DND-41 (cell line): ENCODE data around the gene STK32B.

Source experiments
- ATAC-seq: fragments of 200-7000 bp; cut with Tn5 transposase; 3 replicates; pipeline ENCODE4 v1.9.1; 2021; ENCODE audit warnings: low read depth; ENCODE audit not compliant: insufficient read depth
- DNase-seq: peaks from one replicate; pipeline ENCODE4 v3.0.0-alpha.2; 2020
- H2AFZ ChIP-seq: 2 replicates; pipeline ENCODE4 v1.6.0; 2012; ENCODE audit warnings: low read depth, low read length
- H3K27ac ChIP-seq: 2 replicates; pipeline ENCODE4 v1.5.1; 2012; ENCODE audit warnings: low read length, inconsistent platforms
- H3K27me3 ChIP-seq: fragments of 200-600 bp; sonication (generic); 2 replicates; pipeline ENCODE4 v1.6.0; 2012; ENCODE audit warnings: low read length, mild to moderate bottlenecking, inconsistent platforms; ENCODE audit not compliant: insufficient read depth, poor library complexity
- H3K36me3 ChIP-seq: 2 replicates; pipeline ENCODE4 v1.5.1; 2012; ENCODE audit warnings: low read length, inconsistent platforms; ENCODE audit not compliant: insufficient read depth
- H3K4me1 ChIP-seq: 2 replicates; pipeline ENCODE4 v1.5.1; 2012; ENCODE audit warnings: mild to moderate bottlenecking, low read length; ENCODE audit not compliant: insufficient read depth
- H3K4me2 ChIP-seq: 2 replicates; pipeline ENCODE4 v1.6.0; 2012; ENCODE audit warnings: mild to moderate bottlenecking, moderate library complexity, low read length, inconsistent platforms; ENCODE audit not compliant: insufficient read depth
- H3K4me3 ChIP-seq, 2 experiments: fragments of 200-600 bp in 1 of 2; shearing (Covaris generic) in 1 of 2; 2 replicates each; pipeline ENCODE4 v1.5.1; 2012 to 2016; ENCODE audit warnings: inconsistent platforms in 2 of 2, low read length in 2 of 2, mild to moderate bottlenecking in 2 of 2, low read depth in 1 of 2, moderate library complexity in 1 of 2
- H3K79me2 ChIP-seq: 2 replicates; pipeline ENCODE4 v1.6.0; 2012; ENCODE audit warnings: low read length, inconsistent platforms; ENCODE audit not compliant: insufficient read depth
- H3K9ac ChIP-seq: 2 replicates; pipeline ENCODE4 v1.6.0; 2012; ENCODE audit warnings: low read depth, mild to moderate bottlenecking, inconsistent platforms, low read length, moderate library complexity
- H3K9me3 ChIP-seq: 2 replicates; pipeline ENCODE4 v1.5.1; 2012; ENCODE audit warnings: low read length, moderate library complexity, mild to moderate bottlenecking, inconsistent platforms; ENCODE audit not compliant: insufficient read depth, severe bottlenecking
- H4K20me1 ChIP-seq: 2 replicates; pipeline ENCODE4 v1.6.0; 2012; ENCODE audit warnings: low read length; ENCODE audit not compliant: insufficient read depth
- CTCF ChIP-seq: IDR thresholded peaks from 2 replicates; pipeline ENCODE4 v1.5.1; 2012; ENCODE audit warnings: borderline replicate concordance, low read length, moderate library complexity, mild to moderate bottlenecking; ENCODE audit not compliant: poor library complexity, severe bottlenecking; ENCODE audit errors: extremely low read depth
- EZH2 ChIP-seq: IDR thresholded peaks from 3 replicates; pipeline ENCODE4 v1.6.1; 2012; ENCODE audit warnings: borderline replicate concordance, low read depth, mild to moderate bottlenecking, moderate library complexity, low read length, inconsistent platforms; ENCODE audit not compliant: severe bottlenecking

Gene STK32B

GRCh38 chr4:5143306-5143861, 92.1 kb downstream of the STK32B start:
- H3K79me2 ChIP-seq: no peaks in the 10 kb centered on the region
- TF ChIP-seq EZH2: no peak
- TF ChIP-seq CTCF: no peak
- peaks cover 9% of the 10 kb centered on the region; the same call in 1 of the 2 replicates for H3K36me3 ChIP-seq
- H2AFZ ChIP-seq: no peak overlapping the region
- H3K27me3 ChIP-seq: no peaks in the 10 kb centered on the region
- no peak overlapping the region for H3K9ac ChIP-seq
- H3K4me2 ChIP-seq: no peak overlapping the region
- ATAC-seq: no peak
- no peak overlapping the region for H3K4me3 ChIP-seq
- DNase-seq: no peak
- no peaks in the 10 kb centered on the region for H3K4me1 ChIP-seq
- peaks cover 3% of the 10 kb centered on the region for H3K9me3 ChIP-seq
- H3K27ac ChIP-seq: no peak overlapping the region
- H4K20me1 ChIP-seq: no peaks in the 10 kb centered on the region

DNA sequence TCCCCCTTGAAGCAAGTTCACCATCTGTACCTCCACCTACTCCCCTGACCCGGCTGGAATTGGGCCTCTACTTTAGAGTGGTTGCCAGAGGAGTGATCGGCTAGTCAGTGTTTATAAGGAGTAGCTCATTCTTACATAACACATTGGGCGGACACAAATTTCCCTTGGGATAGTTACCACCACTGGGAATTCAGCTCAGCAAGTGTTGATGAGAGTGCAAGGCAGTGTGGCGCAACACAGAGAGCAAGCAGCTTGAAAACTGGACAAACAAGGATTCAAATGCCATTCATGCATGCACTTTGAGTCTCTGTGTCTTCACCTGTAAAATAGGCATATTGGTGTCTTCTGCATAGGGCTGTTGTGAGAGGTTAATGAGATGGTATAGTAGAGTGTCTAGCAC, 92.7 kb downstream of the STK32B start:
- Histone ChIP-seq H3K27me3 (no peaks in the 10 kb centered on the region), H3K27ac (no peak overlapping the region), H3K79me2 (no peaks in the 10 kb centered on the region), H4K20me1 (no peaks in the 10 kb centered on the region), H3K36me3 (peaks cover 9% of the 10 kb centered on the region; the same call in 1 of the 2 replicates), H3K9me3 (peaks cover 3% of the 10 kb centered on the region), H3K4me1 (no peaks in the 10 kb centered on the region), H3K4me2 (no peak overlapping the region), H3K4me3 (no peak overlapping the region), H3K9ac (no peak overlapping the region), H2AFZ (no peak overlapping the region)
- TF ChIP-seq CTCF (no peak), EZH2 (no peak)
- DNase-seq: no peak
- ATAC-seq: no peak

- Histone ChIP-seq H3K4me1 (no peaks in the 10 kb centered on the region), H2AFZ (no peak overlapping the region), H3K9ac (no peak overlapping the region), H3K4me3 (no peak overlapping the region), H3K79me2 (no peaks in the 10 kb centered on the region), H3K27me3 (no peaks in the 10 kb centered on the region), H3K4me2 (no peak overlapping the region), H3K36me3 (peaks cover 9% of the 10 kb centered on the region; the same call in 1 of the 2 replicates), H3K9me3 (peaks cover 3% of the 10 kb centered on the region), H3K27ac (no peak overlapping the region), H4K20me1 (no peaks in the 10 kb centered on the region)
- DNase-seq (no peak), ATAC-seq (no peak)
- TF ChIP-seq EZH2: no peak
- TF ChIP-seq CTCF: no peak
These were observed 93.1 kb downstream of the STK32B start for GRCh38 chr4:5144384-5144783.

DNA sequence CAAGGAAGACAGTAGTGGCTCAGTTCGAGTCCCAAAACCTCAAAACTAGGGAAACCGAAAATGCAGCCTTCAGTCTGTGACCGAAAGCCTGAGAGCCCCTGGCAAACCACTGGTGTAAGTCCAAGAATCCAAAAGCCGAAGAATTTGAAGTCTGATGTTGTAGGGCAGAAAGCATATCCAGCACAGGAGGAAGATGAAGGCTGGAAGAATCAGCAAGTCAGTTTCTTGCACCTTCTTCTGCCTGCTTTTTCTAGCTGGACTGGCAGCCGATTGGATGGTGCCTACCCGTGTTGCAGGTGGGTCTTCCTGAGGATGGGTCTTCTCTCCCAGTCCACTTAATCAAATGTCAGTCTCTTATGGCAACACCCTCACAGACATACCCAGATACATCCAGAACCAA, 95.0 kb downstream of the STK32B start:
- ATAC-seq (no peak), DNase-seq (no peak)
- Histone ChIP-seq H3K4me3 (no peak overlapping the region), H3K27ac (no peak overlapping the region), H3K27me3 (no peaks in the 10 kb centered on the region), H2AFZ (no peak overlapping the region), H3K4me1 (no peaks in the 10 kb centered on the region), H4K20me1 (no peaks in the 10 kb centered on the region), H3K9ac (no peak overlapping the region), H3K9me3 (peaks cover 3% of the 10 kb centered on the region), H3K79me2 (no peaks in the 10 kb centered on the region), H3K36me3 (peaks cover 5% of the 10 kb centered on the region; the same call in 1 of the 2 replicates), H3K4me2 (no peak overlapping the region)
- no peak for TF ChIP-seq CTCF
- TF ChIP-seq EZH2: no peak
